Stimulated activated CD4-positive, alpha-beta T cell treated with anti-CD3 and anti-CD28 coated beads, Interleukin-15, amount 100 ng/mL, for 24 hours (primary cell): ENCODE data around the gene OR10R2.
"Not testable (repeated sequence)": the region's sequence is repeated elsewhere in the genome, so short reads cannot be mapped to it uniquely, and the experiment has no call there.

Experiments
- DNase-seq: peaks from one replicate; pipeline ENCODE4 v3.0.0-alpha.2; 2020

Gene OR10R2

GRCh38 chr1:158471920-158472319, at the start of gene OR10R2:
Gene OR10R2, plus strand, starts transcription at chr1:158472220. Its CDS starts 106 bp downstream, at chr1:158472326.
- DNase-seq: no peak

- DNase-seq: no peak
These were observed 47.0 kb upstream of the OR10R2 start for GRCh38 chr1:158425027-158425426.

GRCh38 chr1:158426137-158426536, 45.9 kb upstream of the OR10R2 start, which contains the start of gene OR10K2:
Gene OR10K2, minus strand, starts transcription at chr1:158426237. Its CDS starts 5,371 bp downstream, at chr1:158420866.
- no peak for DNase-seq

GRCh38 chr1:158430163-158430562, 41.9 kb upstream of the OR10R2 start:
- DNase-seq: not testable (repeated sequence)

GRCh38 chr1:158434741-158435140, 37.3 kb upstream of the OR10R2 start:
- no peak for DNase-seq

GRCh38 chr1:158445376-158445775, 26.6 kb upstream of the OR10R2 start:
- DNase-seq: no peak

- DNase-seq: no peak
These were observed 17.5 kb upstream of the OR10R2 start for GRCh38 chr1:158454537-158454936.

- no peak for DNase-seq
These were observed 14.8 kb upstream of the OR10R2 start for GRCh38 chr1:158457246-158457645.

GRCh38 chr1:158458263-158458662, 13.8 kb upstream of the OR10R2 start:
- no peak for DNase-seq

- no peak for DNase-seq
These were observed 10.5 kb upstream of the OR10R2 start, which contains the start of gene OR10K1 for GRCh38 chr1:158461534-158461933. Gene OR10K1, plus strand, starts transcription at chr1:158461834. Its CDS starts 3,728 bp downstream, at chr1:158465562.

GRCh38 chr1:158485455-158485854, 13.4 kb downstream of the OR10R2 start:
- DNase-seq: no peak

GRCh38 chr1:158491316-158491715, 19.3 kb downstream of the OR10R2 start:
- DNase-seq: no peak

- no peak for DNase-seq
These were observed 21.0 kb downstream of the OR10R2 start for GRCh38 chr1:158493054-158493453.

- no peak for DNase-seq
These were observed 22.8 kb downstream of the OR10R2 start for GRCh38 chr1:158494796-158495195.

- no peak for DNase-seq
These were observed 24.4 kb downstream of the OR10R2 start for GRCh38 chr1:158496374-158496773.

GRCh38 chr1:158506369-158506987, 34.5 kb downstream of the OR10R2 start:
- peak; percentile 59 for DNase-seq

- no peak for DNase-seq
These were observed 35.5 kb downstream of the OR10R2 start for GRCh38 chr1:158507511-158507910.

- DNase-seq: no peak
These were observed 37.6 kb downstream of the OR10R2 start for GRCh38 chr1:158509471-158510156.

- DNase-seq: no peak
These were observed 44.9 kb downstream of the OR10R2 start for GRCh38 chr1:158516966-158517365.

- DNase-seq: no peak
These were observed 48.0 kb downstream of the OR10R2 start for GRCh38 chr1:158520021-158520420.

- no peak for DNase-seq
These were observed 49.1 kb downstream of the OR10R2 start for GRCh38 chr1:158520955-158521665.

- no peak for DNase-seq
These were observed 49.6 kb downstream of the OR10R2 start for GRCh38 chr1:158521666-158522058.

GRCh38 chr1:158527190-158527815, 55.3 kb downstream of the OR10R2 start:
- DNase-seq: no peak
